HepG2 (cell line): ENCODE results near the gene SLC25A10. TPM values are rescaled to one million over a fixed set of nuclear protein-coding genes. Genes with fewer than 3 reads are reported as not detected.

Source experiments
- AHR ChIP-seq: IDR thresholded peaks from 2 replicates; pipeline ENCODE4 v1.6.1; 2018; ENCODE audit warnings: missing genetic modification reagents, missing compliant biosample characterization
- CCDC6 ChIP-seq: sonication (generic); formaldehyde crosslinking; IDR thresholded peaks from 2 replicates; pipeline ENCODE4 v1.8.1; 2022; ENCODE audit warnings: mild to moderate bottlenecking, missing genetic modification reagents, moderate library complexity
- HES4 ChIP-seq: sonication (generic); formaldehyde crosslinking; IDR thresholded peaks from 2 replicates; pipeline ENCODE4 v1.9.0; 2021; ENCODE audit warnings: mild to moderate bottlenecking, missing genetic modification reagents, borderline replicate concordance
- HOXA7 ChIP-seq: sonication (generic); formaldehyde crosslinking; IDR thresholded peaks from 2 replicates; pipeline ENCODE4 v1.8.1; 2022; ENCODE audit warnings: mild to moderate bottlenecking, missing genetic modification reagents, moderate library complexity
- JUNB ChIP-seq: sonication (generic); formaldehyde crosslinking; IDR thresholded peaks from 2 replicates; pipeline ENCODE4 v1.8.0; 2022; ENCODE audit warnings: missing genetic modification reagents, mild to moderate bottlenecking, borderline replicate concordance
- NONO ChIP-seq, 2 experiments: fragments of 450-650 bp in 1 of 2; sonication (generic) in 1 of 2; formaldehyde crosslinking in 1 of 2; IDR thresholded peaks in 1 of 2; conservative IDR thresholded peaks in 1 of 2; 2 replicates each; pipeline versions ENCODE4 v1.6.1 to v1.8.0; 2017 to 2022; ENCODE audit warnings: mild to moderate bottlenecking in 1 of 2, missing genetic modification reagents in 1 of 2, moderate library complexity in 1 of 2
- POLR2G ChIP-seq: fragments of 200-400 bp; formaldehyde crosslinking; IDR thresholded peaks from 2 replicates; pipeline ENCODE4 v1.6.1; 2018; ENCODE audit warnings: mild to moderate bottlenecking, low read depth, low read length, moderate library complexity
- RXRB ChIP-seq: IDR thresholded peaks from 2 replicates; pipeline ENCODE4 v1.6.1; 2016; ENCODE audit warnings: borderline replicate concordance, missing genetic modification reagents, missing compliant biosample characterization
- SMAD1 ChIP-seq: sonication (generic); formaldehyde crosslinking; IDR thresholded peaks from 2 replicates; pipeline ENCODE4 v1.4.0; 2020; ENCODE audit warnings: missing genetic modification reagents, low read depth, mild to moderate bottlenecking, borderline replicate concordance
- THAP7 ChIP-seq: sonication (generic); formaldehyde crosslinking; IDR thresholded peaks from 2 replicates; pipeline ENCODE4 v1.8.1; 2023; ENCODE audit warnings: mild to moderate bottlenecking, missing genetic modification reagents
- THAP8 ChIP-seq: sonication (generic); formaldehyde crosslinking; IDR thresholded peaks from 2 replicates; pipeline ENCODE4 v1.5.1; 2020; ENCODE audit warnings: missing genetic modification reagents, mild to moderate bottlenecking, borderline replicate concordance
- ZFP41 ChIP-seq: sonication (generic); formaldehyde crosslinking; IDR thresholded peaks from 2 replicates; pipeline ENCODE4 v1.4.0; 2020; ENCODE audit warnings: mild to moderate bottlenecking, missing genetic modification reagents, borderline replicate concordance
- ZHX2 ChIP-seq, 2 experiments: sonication (generic) in 1 of 2; formaldehyde crosslinking in 1 of 2; IDR thresholded peaks; 2 replicates each; pipeline versions ENCODE4 v1.6.1 to v1.9.0; 2014 to 2022; ENCODE audit warnings: antibody characterized with exemption in 1 of 2, borderline replicate concordance in 1 of 2, inconsistent platforms in 1 of 2, low read depth in 1 of 2, missing genetic modification reagents in 1 of 2
- ZNF180 ChIP-seq: sonication (generic); formaldehyde crosslinking; IDR thresholded peaks from 2 replicates; pipeline ENCODE4 v1.4.0; 2020; ENCODE audit warnings: low read depth, missing genetic modification reagents, borderline replicate concordance
- ZNF232 ChIP-seq: sonication (generic); formaldehyde crosslinking; IDR thresholded peaks from 2 replicates; pipeline ENCODE4 v1.4.0; 2020; ENCODE audit warnings: missing genetic modification reagents, borderline replicate concordance
- ZNF260 ChIP-seq: sonication (generic); formaldehyde crosslinking; IDR thresholded peaks from 2 replicates; pipeline ENCODE4 v1.4.0; 2020; ENCODE audit warnings: missing genetic modification reagents, low read depth, mild to moderate bottlenecking, borderline replicate concordance
- ZNF33B ChIP-seq: sonication (generic); formaldehyde crosslinking; IDR thresholded peaks from 2 replicates; pipeline ENCODE4 v1.5.1; 2020; ENCODE audit warnings: mild to moderate bottlenecking, missing genetic modification reagents
- ZNF605 ChIP-seq: sonication (generic); formaldehyde crosslinking; IDR thresholded peaks from 2 replicates; pipeline ENCODE4 v1.8.0; 2022; ENCODE audit warnings: mild to moderate bottlenecking, missing genetic modification reagents
- ZSCAN22 ChIP-seq: sonication (generic); formaldehyde crosslinking; IDR thresholded peaks from 2 replicates; pipeline ENCODE4 v1.4.0; 2020; ENCODE audit warnings: mild to moderate bottlenecking, missing genetic modification reagents
- polyA plus RNA-seq, 8 experiments: library from polyadenylated mRNA; depleted of rRNA in 3 of 8; stranded (reverse) in 7 of 8; unstranded in 1 of 8; fragments of >200 nt; fragmentation: Illumina TruSeq in 4 of 8; extraction: Trizol in 4 of 8; gene quantifications; 2 replicates each; pipeline versions ENCODE4 v1.2.1 to v1.2.3, GENCODE V29; 2011 to 2016; ENCODE audit warnings: low read depth in 4 of 8, missing spikeins in 1 of 8, mixed read lengths in 1 of 8; ENCODE audit not compliant: insufficient read depth in 1 of 8
- total RNA-seq, 5 experiments: library from RNA; depleted of rRNA; stranded (reverse); fragments of >200 nt; fragmentation: Illumina TruSeq; extraction: Trizol; gene quantifications; 2 replicates each; pipeline ENCODE4 v1.2.3, GENCODE V29; 2016; ENCODE audit warnings: low read depth in 1 of 5

SLC25A10 gene
- total and polyA plus RNA-seq, 2 of the 13 experiments (the other 11 are each of a cell fraction or from before 2014, with no cell fraction given) = 46.5 to 140 TPM

GRCh38 chr17:81703747-81704654 lies 8.1 kb upstream of the SLC25A10 start (continued):
- TF ChIP-seq ZHX2 (IDR thresholded peaks at IDR 0.05; ENCODE audit: low read depth) (no peak), ZHX2 (CRISPR knock-in tag; IDR thresholded peaks at IDR 0.05; ENCODE audit: borderline replicate concordance) (peak; percentile 13; the same call in 1 of the 2 replicates), ZFP41 (peak; percentile 57; the same call in 1 of the 2 replicates), ZSCAN22 (peak; percentile 14; the same call in 1 of the 2 replicates), JUNB (CRISPR knock-in tag) (no peak), ZNF260 (no peak), POLR2G (0 out of 2 replicates have a peak, but pooled peaks have one; percentile 32), THAP7 (peak; percentile 43; the same call in 1 of the 2 replicates), HES4 (CRISPR knock-in tag) (0 out of 2 replicates have a peak, but pooled peaks have one; percentile 1), HOXA7 (CRISPR knock-in tag) (0 out of 2 replicates have a peak, but pooled peaks have one; percentile 6), ZNF605 (peak; percentile 82; the same call in 1 of the 2 replicates), ZNF180 (CRISPR knock-in tag) (0 out of 2 replicates have a peak, but pooled peaks have one; percentile 10), SMAD1 (CRISPR knock-in tag) (0 out of 2 replicates have a peak, but pooled peaks have one; percentile 15), THAP8 (CRISPR knock-in tag) (0 out of 2 replicates have a peak, but pooled peaks have one; percentile 2), NONO (IDR thresholded peaks at IDR 0.05) (no peak), NONO (CRISPR knock-in tag; conservative IDR thresholded peaks at IDR 0.05) (no peak), ZNF33B (CRISPR knock-in tag) (peak; percentile 30; the same call in 1 of the 2 replicates), RXRB (CRISPR knock-in tag) (no peak), CCDC6 (CRISPR knock-in tag) (0 out of 2 replicates have a peak, but pooled peaks have one; percentile 7), ZNF232 (0 out of 2 replicates have a peak, but pooled peaks have one; percentile 20), AHR (CRISPR knock-in tag) (no peak)
